Measurements from ENCODE around the gene AGAP1.
A peak's percentile ranks its signal among the peaks of the same experiment; 100 is the strongest.
"Not testable (repeated sequence)": the region's sequence is repeated elsewhere in the genome, so short reads cannot be mapped to it uniquely, and the experiment has no call there.

AGAP1 gene

DNA sequence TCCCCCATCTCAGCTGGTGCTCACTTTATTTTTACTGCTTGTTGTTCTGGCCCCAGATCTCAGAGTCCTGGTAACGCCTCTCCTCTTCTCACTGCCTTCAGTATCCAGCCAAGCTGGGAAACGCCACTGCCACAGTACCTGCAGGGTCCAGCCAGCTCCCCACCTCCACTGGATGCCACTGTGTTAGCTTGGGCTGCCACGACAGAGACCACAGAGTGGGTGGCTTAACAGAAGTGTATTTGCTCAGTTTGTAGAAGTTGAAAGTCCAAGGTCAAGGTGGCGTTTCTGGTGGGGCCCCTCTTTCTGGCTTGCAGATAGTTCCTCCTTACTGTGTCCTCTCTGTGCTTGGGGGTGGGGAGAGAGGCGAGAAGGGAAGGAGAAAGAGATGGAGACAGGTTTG is 107.1 kb downstream of the AGAP1 start:
- DNase-seq (ENCODE audit: insufficient read length, low spot score) (no peak), FAIRE-seq (no peak)

DNA sequence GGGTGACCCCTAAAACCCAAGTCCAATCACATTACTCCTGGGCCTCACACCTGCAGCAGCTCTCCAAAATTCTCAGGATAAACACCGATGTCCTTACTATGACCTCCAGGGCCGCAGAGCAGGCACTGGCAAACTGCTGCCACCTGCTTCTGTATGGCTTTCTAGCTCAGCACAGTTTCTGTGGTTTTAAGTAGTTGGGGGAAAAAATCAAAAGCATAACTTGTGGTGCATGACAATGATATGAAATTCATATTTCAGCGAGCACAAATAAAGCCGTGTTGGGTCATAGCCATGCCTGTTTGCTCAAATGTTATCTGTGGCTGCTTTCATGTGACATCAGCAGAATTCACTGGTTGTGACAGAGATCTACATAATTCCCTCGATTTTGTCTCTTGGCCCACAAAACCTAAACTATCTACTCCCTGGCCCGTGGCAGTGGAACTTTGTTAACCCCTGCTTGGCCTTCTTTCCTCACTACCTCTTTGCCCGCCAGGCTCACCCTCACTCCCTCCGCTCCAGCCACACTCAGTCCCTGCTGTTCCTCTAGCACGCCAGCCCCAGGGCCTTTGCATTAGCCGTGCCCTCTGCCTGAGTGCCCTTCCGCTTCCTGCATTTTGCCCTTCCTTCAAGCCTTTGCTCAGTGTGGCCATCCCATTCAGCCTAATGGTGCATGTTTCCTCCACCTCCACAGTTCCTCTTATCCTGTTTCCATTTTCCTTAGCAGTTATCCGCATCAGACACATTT is 108.3 kb downstream of the AGAP1 start:
- no peak for FAIRE-seq

DNA sequence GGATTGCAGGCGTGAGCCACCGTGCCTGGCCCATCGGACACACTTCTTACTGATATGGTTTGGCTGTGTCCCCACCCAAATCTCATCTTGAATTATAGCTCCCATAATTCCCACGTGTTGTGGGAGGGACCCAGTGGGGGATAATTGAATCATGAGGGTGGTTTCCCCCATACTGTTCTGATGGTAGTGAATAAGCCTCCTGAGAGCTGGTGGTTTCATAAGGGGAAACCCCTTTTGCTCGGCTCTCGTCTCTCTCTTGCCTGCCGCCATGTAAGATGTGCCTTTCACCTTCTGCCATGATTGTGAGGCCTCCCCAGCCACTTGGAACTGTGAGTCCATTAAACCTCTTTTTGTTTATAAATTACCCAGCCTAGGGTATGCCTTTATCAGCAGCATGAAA is 109.1 kb downstream of the AGAP1 start:
- FAIRE-seq; DNase-seq (ENCODE audit: insufficient read length, low spot score): not testable (repeated sequence)

More for the DNA sequence above, 108.3 kb downstream of the AGAP1 start:
- DNase-seq (ENCODE audit: insufficient read length, low spot score), result no peak

DNA sequence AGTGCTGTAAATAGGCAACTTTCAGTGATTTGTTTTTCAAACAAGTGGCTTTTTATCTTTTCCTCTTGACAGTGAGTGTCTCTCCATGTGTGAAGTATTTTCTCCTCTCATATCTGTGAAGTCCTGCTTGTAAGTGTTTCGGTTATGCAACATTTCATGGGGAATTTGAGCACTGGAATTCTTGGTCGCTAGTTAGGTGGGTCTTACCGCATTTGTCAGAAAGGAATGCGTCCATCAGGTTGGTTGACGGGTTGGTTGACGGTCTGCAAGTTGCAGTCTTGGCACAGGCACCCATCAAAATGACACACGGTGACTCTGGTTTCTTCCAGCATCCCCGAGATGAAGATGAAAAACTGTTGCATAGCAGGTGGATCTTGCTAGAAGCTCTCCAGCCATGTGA is 109.8 kb downstream of the AGAP1 start:
- DNase-seq (ENCODE audit: insufficient read length, low spot score), result no peak
- FAIRE-seq, result no peak

DNA sequence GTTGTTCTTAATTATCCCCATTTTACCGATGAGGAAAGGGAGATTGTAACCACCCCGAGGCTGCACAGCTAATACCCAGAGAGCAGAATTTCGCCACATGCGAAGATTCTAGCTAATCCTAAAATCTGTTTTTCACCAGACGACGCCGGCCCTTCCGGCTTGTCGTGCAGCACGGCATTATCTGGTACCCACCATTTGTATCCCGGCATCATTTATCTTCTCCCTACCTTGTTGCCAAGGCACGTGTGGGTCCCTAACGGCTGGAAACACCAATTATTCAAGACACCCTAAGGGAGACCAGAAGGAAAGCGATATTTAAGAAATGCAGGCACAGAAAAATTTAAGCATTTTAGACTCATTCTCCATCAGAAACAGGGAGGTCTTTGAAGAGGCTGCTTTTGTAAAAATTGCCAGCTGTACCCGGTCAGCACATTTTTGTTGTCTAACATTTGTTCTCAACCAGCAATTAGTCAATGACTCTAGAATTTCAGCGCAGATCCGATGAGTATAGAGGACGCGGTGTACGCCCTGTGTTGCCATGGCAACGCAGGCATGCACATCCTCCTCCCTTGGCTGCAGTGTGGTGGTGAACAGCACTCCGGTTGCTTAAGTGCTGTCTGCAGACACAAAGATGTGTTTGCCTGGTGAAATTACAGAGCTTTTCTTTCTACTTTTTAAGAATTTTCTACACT is 111.6 kb downstream of the AGAP1 start:
- DNase-seq (ENCODE audit: insufficient read length, low spot score) (no peak), FAIRE-seq (no peak)

DNA sequence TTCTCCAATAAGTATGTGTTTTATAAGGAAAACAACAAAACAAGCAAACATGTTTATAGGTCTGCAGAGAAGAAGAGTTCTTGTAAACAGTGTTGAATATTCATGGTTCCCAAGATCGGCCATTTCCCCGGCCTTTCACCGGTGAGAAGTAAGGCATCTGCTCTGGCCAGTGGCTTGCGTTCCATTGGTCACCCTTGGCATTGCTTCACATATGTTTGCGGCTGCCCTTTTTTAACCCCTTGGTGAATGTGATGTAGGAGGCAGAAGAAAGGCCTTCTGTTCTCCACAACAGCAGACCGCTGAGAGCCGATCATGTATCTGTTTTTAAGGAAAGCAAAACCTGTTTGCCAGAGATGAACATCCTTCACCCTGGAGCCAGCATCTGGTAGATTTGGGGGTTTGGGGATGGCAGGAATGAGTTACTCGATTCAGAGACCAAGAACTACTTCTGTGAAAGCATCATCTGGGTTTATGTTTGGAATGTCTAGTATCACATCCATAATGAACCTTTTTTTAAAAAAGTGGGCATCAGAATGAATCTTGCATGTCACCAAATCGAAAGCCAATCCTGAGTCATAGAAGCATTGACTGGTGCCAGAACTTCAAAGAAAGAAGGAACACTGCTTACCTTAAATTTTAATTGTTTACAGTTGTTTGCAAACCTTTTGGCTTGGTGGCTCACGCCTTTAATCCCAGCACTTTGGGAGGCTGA is 112.3 kb downstream of the AGAP1 start:
- no peak for FAIRE-seq
- DNase-seq (ENCODE audit: insufficient read length, low spot score), result no peak

DNA sequence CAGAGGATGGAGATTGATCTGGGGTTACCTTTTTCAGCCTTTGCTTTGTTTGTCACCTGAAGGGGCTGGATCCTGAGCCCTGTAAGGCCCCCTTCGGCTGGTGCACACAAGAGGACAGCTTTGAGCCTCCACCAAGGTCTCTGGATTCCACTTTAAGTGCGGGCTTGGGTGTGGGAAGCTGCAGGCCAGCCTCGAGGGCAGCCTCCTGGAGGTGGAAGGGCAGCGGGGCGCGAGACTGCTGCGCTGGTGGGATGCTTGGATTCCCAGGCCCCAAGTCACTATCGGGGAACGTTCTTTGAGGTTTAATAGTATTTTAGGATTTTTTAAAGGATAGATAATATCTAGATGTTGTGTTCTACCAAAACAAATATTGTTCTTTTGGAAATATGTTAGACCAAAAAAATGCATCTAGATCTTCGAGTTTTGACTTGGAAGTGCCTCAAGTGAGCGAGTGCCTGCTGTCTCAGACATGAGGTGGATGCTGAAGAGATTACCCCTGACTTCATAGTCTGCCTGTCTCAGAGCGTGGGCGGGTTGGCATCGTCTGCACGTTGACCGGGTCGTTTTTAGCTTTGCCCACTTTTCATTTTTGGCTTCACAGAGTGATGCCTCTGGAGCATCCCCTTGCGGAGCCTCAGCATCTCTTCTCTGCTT is 113.8 kb downstream of the AGAP1 start:
- no peak for FAIRE-seq

DNA sequence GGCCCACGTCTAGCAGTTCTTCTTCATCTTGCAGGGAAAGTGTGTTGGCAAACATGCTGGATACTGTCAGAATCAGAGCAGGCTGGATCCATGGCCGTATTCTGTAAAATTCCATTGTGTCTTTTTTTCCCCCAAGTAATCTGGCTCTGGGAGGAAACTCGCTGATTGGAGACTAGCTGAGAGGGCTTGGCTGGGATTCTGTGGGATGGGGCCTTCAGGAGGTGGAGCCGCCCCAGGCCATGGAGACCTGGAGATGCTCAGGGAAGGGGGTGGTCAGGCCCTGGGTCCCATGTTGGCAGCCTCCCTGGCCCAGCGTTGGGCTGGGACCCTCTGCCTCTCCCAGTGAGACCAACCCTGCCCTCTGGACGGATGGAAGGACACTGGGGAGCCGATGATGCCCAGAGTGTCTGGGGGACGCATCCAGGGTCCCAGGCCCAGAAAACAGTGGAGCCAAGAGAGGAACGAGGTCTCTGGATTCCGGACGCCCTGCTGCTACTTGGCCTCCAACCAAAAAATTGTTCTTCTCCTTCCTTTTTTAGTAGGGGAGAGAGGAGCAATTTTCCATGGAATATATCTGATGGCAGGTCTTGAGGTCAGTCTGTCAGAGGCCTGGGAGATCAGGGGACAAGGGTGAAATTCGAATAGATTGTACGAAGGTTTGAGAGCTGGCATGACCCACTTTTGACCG is 114.5 kb downstream of the AGAP1 start:
- FAIRE-seq (no peak), DNase-seq (ENCODE audit: insufficient read length, low spot score) (no peak)

More for the DNA sequence above, 113.8 kb downstream of the AGAP1 start:
- no peak for DNase-seq (ENCODE audit: insufficient read length, low spot score)

DNA sequence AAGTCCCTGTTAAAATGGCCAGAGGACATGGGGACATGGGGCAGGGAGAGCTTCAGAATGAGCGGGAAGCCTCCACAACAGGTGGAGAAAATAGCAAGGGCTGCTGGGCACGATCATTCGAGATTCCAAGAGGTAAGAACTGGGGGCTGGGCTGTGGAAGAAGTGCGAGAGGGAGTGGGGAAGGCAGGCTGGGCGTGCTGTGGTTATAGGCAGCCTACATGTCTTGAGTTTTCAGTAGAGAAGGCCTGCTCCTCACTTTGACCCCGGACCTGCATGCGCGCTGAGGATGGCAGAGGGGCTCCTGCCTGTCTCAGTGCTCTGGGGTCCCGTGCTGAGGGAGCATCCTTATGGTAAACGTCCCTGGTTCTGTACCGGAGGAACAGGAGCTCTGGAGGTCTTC is 115.5 kb downstream of the AGAP1 start:
- DNase-seq (ENCODE audit: insufficient read length, low spot score) (no peak), FAIRE-seq (no peak)

DNA sequence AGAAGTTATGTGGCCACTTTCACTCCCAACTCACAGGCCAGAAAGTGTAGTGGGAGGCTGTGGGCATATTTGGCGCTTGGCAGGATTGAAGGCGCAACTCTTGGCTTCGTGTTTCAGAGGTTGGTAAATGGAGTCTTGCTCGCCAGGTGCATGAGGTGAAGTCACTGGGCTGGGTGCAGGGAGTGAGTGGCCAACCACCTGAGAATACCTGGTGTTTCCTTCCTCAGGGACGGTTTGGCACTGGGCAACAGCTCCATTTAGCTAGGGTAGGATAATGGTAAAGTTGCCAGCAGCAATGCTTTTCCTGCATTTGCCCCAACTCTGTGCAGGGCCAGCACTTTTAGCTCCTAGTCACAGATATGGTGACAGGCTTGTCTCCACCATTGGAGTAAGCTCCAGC is 115.9 kb downstream of the AGAP1 start:
- FAIRE-seq, result no peak
- no peak for DNase-seq (ENCODE audit: insufficient read length, low spot score)

DNA sequence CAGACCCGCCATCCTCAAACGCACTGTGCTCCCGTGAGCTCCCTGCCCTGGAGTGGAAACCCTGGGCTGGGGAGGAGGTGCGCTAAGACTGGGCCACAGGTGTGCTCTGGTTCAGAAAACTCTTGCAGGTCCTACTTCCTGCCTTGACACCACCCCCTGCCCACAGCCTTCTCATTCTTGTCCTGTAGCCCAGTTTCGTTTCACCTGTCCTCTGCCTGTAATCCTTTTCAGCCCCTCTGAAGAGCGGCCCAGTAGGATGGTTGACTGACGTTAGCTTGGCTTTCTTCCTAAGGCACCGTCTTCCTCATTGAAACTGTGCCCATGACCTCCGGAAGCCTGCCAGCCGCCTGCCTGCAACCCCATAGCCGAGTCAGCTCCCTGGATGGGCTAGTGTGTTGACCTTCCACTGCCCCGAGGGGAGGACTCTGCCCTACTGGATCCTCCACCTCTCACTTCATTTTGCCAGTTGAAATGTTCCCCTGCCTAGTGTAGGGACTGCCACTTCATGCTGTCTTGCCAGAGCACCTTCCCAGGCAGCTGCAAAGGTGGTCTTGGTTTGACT is 116.9 kb downstream of the AGAP1 start:
- FAIRE-seq, result no peak

DNA sequence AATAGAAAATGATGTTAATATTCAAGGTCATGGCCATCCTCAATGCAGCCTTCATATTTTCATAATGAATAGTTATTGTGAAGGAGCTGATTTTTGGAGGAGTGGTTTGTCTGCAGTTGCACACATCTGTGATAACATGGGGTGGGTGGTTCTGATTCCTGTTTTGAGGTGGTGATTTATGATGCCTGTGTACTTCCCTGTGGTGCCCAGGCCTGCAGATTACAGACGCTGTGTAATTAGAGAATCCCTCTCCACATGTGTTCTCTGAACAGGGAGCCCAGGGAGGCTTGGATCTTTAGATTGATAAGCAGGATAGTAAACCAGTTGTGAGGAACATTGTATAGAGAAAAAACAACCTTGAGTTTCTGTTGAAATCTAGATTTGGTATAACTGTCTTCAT is 117.5 kb downstream of the AGAP1 start:
- FAIRE-seq, result no peak
- DNase-seq (ENCODE audit: insufficient read length, low spot score), result no peak

More for the DNA sequence above, 116.9 kb downstream of the AGAP1 start:
- DNase-seq (ENCODE audit: insufficient read length, low spot score), result no peak

DNA sequence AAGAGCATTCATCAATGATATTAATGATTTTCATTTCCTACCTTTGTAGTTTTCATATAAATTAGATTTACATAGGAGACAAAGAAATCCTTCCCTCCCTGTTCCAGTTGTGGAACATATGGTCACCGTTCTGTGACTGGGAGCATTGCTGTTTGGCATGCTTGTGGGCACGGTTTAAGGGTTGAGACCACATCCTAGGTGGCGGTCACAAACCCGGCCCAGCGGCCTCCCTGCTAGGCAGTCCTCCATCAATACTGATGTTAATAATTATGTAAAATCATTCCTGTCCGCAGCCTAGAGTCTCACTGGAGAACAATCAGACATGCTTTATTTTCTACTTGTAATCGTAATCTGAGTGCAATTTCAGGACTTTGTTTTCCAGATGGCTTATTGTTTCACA is 117.9 kb downstream of the AGAP1 start:
- DNase-seq (ENCODE audit: insufficient read length, low spot score) (no peak), FAIRE-seq (no peak)

DNA sequence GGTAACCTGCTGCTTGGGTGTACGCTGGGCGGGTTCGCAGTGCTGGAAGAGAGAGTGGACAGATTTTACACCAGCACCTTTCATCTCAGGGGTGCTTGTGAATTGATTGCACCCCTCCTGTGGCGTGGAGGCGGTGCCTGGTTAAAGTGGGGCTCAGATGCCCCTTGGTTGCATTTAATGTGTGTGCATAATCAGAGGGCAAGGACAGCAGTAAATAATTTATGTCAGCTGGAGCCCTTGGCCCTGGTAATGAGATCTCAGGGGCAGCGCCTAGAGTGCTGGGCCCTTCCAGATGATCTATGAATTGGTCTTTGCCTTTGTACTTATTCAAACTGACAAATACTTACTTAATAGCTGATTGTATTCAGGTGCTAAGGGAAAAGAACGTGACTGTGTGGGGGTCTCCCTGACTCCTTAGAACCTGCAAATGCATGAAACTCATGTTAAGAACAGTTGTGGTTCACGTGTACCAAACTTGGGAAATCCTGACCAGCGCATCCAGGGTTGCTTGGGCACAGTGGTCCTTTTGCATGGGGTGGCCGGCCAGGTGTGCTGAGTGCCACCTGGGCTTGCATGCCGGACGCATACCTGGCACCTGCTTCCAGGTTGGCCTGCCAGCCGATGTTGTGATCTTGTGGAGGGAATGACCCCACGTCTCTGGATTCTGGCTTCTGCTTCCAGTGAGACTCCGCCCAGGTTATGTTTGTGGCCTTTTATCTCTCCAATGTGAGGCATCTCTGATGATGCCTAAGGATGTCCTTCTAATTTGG is 118.5 kb downstream of the AGAP1 start:
- FAIRE-seq (no peak), DNase-seq (ENCODE audit: insufficient read length, low spot score) (no peak)

DNA sequence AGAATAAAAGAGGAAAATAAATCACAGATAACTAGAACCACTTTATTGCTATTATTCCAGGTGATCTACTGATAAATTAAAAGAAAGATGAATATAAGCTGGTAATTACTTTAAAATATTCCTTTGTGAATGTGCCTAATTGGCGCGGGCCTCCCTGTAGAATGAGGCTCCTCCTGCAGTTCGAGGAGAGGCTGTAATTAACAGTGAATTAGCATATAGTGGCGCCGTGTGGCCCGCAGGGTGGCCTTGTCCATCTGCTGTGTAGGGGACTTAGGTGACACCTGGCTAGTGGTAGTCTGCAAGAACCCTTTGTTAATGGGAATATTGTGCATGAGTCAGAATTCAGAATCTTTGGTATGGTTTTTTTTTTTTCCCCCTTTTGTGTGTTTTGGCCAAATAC is 119.8 kb downstream of the AGAP1 start:
- DNase-seq (ENCODE audit: insufficient read length, low spot score) (no peak), FAIRE-seq (no peak)

DNA sequence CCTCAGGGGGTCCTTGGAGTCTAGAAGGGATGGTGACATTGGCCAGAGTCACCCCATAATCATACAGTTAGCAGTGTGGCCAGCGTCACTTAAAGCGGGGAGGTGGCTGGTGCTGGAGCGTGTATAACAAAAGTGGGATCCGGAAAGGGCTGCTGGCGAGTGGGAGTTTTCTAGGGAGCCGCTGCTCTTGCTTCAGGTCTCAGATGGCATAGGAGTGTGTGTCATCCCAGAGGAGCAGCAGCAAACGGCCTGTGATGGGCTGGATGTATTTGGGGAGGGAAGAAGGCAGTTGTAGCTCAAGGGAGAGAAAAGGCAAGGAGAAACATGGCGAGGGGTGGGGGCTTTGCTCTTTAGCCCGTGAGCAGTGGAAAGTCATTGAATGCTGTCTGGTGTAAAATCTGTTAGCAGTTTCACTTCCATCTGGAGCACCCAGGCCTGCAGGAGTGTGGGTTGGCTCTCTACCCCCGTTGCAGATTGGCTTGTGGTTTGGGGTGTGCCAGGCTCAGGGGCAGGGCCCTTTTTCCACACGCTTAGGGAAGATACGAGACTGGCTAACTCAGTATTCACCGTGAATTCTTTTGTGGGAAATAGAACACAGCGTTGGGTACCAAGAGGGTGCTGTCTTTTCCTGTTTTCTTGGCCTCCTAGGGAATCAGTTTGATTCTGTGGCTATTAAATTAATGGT is 120.5 kb downstream of the AGAP1 start:
- FAIRE-seq, result no peak
- DNase-seq (ENCODE audit: insufficient read length, low spot score), result no peak

DNA sequence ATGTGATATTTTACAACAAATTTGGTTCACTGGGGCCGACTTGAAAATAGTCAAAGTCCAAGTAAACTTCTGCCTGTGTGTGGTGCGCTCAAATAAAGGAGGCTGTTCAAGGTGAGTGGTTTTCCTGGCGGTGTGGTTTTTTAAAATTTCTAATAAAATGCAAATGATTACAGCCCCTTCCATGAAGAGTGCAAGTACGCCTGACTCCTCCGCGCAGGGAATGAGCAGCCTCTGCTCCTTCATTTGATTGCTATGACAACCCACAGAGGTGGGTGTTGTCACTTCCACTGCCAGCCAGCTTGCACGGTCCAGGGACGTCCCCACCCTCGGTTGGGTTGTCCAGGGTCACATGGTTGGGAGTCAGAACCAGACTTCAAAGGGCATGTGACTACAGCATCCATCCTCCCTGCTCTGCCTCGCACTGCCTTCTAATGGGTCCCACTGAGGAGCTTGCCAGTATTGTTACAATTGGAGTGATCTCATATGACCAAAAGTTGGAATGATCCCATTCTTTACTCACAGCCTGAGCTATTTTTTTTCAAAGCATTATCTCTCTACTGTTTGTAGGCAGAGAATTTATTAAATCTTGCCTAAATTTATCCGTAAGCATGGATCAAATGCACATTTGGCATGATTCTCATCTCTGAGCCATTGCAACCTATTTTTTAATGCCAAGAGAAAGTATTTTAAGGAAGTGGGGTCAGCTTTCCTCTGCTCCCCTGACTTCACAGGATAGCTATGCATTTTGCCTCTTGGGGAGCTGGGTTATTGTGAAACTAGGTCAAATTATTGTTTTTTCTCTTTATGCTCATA is 121.3 kb downstream of the AGAP1 start:
- peak; percentile 51 for DNase-seq (ENCODE audit: insufficient read length, low spot score)
- FAIRE-seq, result peak; percentile 58

DNA sequence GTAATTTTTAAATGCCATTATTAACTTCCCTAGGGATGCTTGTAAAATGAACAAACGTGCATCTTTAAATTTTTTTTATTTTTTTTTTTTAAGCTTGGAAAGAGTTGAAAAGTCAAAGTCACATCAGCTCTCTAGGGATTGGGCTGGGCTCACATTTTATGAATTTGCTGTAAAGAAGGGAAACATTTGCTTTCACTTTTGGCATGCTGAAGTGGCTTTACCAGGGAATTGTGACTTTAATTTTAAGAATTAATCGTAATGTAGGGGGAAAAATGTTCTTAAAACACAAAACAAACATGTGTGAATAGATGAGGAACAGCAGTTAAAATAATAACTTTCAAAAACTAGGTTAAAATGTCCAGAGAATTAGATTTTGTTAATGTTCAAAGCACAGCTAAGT is 123.0 kb downstream of the AGAP1 start:
- no peak for DNase-seq (ENCODE audit: insufficient read length, low spot score)
- FAIRE-seq, result no peak
